Type B pancreatic cell (in vitro differentiated cells): Measurements from ENCODE around the gene FAM168A. TPM values are rescaled to one million over a fixed set of nuclear protein-coding genes. Genes with fewer than 3 reads are reported as not detected.

Experiments used
- DNase-seq: peaks from one replicate; pipeline ENCODE4 v3.0.0; 2021; ENCODE audit warnings: mixed read lengths; ENCODE audit not compliant: unreplicated experiment; ENCODE audit errors: extremely low spot score
- H3K27ac Mint-ChIP-seq: 2 replicates; pipeline ENCODE4 v1.8.0; 2021; ENCODE audit warnings: mild to moderate bottlenecking, mixed read lengths
- H3K27me3 Mint-ChIP-seq: 2 replicates; pipeline ENCODE4 v1.8.0; 2021; ENCODE audit warnings: mixed read lengths
- H3K36me3 Mint-ChIP-seq: 2 replicates; pipeline ENCODE4 v1.8.0; 2021; ENCODE audit warnings: mixed read lengths
- H3K4me1 Mint-ChIP-seq: one replicate; pipeline ENCODE4 v1.8.0; 2021; ENCODE audit warnings: mixed read lengths; ENCODE audit not compliant: unreplicated experiment
- H3K4me3 Mint-ChIP-seq: 2 replicates; pipeline ENCODE4 v1.8.0; 2021; ENCODE audit warnings: mild to moderate bottlenecking, mixed read lengths
- H3K9me3 Mint-ChIP-seq: 2 replicates; pipeline ENCODE4 v1.8.0; 2021; ENCODE audit warnings: mixed read lengths
- total RNA-seq: library from RNA; stranded (reverse); gene quantifications from 2 replicates; pipeline ENCODE4 v1.2.1, GENCODE V29; 2021; ENCODE audit warnings: low replicate concordance
- TF ChIP-seq, protein P1 (sequence below): fragments of 200-600 bp; sonication (generic); conservative IDR thresholded peaks from 2 replicates; pipeline ENCODE4 v1.5.0; 2021; ENCODE audit warnings: antibody characterized with exemption, mild to moderate bottlenecking

The FAM168A gene
- total RNA-seq, 1 donor from 2014 or later: 39.6 TPM

DNA sequence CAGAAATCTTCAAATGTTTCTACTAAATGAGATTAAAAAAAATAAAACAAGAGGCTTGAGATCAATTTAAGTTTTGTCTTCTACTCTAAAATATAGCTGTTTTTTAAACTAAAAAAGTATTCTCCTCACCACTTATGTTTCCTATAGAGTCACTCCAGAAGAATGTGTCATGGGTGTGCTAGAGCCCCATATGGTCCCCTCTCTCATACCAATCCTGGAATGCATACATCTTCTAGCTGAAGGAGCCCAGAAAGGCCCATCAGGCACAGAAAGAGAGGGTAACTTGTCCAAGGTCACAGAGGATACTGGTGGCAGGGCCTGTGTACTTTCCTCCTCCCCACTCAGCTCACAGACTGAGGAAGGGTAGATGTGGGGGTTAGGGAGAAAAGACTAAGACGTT is 187.3 kb downstream of the FAM168A start:
- Mint-ChIP-seq H3K4me3 (no peak overlapping the region), H3K27ac (no peak overlapping the region), H3K9me3 (no peaks in the 10 kb centered on the region), H3K36me3 (peaks cover 19% of the 10 kb centered on the region), H3K4me1 (peaks cover 5% of the 10 kb centered on the region), H3K27me3 (no peaks in the 10 kb centered on the region)
- DNase-seq: no peak
- TF ChIP-seq, protein P1, sequence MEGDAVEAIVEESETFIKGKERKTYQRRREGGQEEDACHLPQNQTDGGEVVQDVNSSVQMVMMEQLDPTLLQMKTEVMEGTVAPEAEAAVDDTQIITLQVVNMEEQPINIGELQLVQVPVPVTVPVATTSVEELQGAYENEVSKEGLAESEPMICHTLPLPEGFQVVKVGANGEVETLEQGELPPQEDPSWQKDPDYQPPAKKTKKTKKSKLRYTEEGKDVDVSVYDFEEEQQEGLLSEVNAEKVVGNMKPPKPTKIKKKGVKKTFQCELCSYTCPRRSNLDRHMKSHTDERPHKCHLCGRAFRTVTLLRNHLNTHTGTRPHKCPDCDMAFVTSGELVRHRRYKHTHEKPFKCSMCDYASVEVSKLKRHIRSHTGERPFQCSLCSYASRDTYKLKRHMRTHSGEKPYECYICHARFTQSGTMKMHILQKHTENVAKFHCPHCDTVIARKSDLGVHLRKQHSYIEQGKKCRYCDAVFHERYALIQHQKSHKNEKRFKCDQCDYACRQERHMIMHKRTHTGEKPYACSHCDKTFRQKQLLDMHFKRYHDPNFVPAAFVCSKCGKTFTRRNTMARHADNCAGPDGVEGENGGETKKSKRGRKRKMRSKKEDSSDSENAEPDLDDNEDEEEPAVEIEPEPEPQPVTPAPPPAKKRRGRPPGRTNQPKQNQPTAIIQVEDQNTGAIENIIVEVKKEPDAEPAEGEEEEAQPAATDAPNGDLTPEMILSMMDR: no peak

DNA sequence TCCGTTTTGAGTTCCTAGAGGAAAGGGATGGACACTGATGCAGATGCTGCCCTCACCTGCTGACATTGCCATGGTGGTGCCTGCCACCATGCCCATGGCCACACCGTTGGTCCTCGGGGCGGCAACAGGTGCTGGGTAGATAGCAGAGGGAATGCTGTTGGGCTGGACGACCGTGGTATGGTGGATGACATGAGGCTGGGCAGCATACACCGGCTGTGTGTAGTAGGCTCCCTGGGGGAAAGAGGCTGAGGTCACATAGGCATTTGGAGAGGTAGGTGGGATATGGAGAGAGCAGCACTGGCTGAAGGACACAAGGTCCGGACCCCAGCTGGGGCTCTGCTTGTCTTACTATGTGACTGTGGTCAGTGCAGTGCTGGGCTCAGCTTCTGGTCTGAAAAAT is 188.5 kb downstream of the FAM168A start:
- H3K27me3 Mint-ChIP-seq: no peaks in the 10 kb centered on the region
- no peak overlapping the region for H3K4me3 Mint-ChIP-seq
- H3K36me3 Mint-ChIP-seq: peaks cover 19% of the 10 kb centered on the region
- H3K27ac Mint-ChIP-seq: no peak overlapping the region
- no peaks in the 10 kb centered on the region for H3K9me3 Mint-ChIP-seq
- no peaks in the 10 kb centered on the region for H3K4me1 Mint-ChIP-seq
- TF ChIP-seq, protein P1: no peak
- DNase-seq: no peak

DNA sequence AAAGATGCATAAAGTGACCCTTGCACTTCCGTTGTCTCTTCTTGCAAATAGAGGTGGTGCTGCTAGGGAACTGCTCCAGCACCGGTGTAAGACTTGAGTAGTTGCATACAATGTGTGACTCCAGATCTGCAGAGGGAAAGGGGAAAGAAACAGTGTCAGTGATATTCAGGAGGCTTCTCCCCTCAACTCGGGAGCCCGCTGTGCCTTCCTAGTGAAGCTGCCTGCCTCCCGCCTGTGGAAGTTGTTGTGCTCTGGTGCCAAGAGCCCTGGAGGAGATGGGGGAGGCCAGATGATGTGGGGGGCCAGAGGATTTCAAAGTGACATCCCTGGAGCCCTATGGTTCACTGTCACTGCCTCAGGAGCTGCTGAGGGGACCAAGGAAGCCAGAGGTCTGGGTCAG is 191.3 kb downstream of the FAM168A start:
- Mint-ChIP-seq H3K4me1 (peaks cover 5% of the 10 kb centered on the region), H3K36me3 (peaks cover 19% of the 10 kb centered on the region), H3K4me3 (no peak overlapping the region), H3K27ac (no peak overlapping the region), H3K27me3 (no peaks in the 10 kb centered on the region), H3K9me3 (no peaks in the 10 kb centered on the region)
- DNase-seq: no peak
- TF ChIP-seq, protein P1: no peak

DNA sequence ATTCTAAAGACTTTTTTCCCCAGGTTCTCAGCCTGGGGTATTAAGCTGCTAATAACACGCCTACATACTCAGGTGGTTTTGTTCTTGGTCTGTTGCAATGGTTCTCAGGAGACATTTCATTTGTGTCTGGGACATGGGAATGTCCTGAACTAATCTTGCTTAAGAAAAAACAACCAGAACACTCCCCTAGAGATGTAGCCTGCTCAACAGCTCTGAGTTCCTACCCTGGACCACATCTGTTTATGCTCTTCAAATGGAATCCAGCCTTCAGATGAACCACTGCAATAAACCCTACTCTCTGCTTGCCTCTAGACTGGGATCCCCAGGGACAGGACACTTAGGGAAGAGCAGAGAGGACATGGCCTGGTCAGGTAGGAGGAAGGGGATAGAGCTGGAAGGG is 191.8 kb downstream of the FAM168A start:
- H3K36me3 Mint-ChIP-seq: peaks cover 19% of the 10 kb centered on the region
- peaks cover 5% of the 10 kb centered on the region for H3K4me1 Mint-ChIP-seq
- H3K9me3 Mint-ChIP-seq: no peaks in the 10 kb centered on the region
- no peak overlapping the region for H3K27ac Mint-ChIP-seq
- no peak overlapping the region for H3K4me3 Mint-ChIP-seq
- H3K27me3 Mint-ChIP-seq: no peaks in the 10 kb centered on the region
- DNase-seq: no peak
- TF ChIP-seq, protein P1: no peak

DNA sequence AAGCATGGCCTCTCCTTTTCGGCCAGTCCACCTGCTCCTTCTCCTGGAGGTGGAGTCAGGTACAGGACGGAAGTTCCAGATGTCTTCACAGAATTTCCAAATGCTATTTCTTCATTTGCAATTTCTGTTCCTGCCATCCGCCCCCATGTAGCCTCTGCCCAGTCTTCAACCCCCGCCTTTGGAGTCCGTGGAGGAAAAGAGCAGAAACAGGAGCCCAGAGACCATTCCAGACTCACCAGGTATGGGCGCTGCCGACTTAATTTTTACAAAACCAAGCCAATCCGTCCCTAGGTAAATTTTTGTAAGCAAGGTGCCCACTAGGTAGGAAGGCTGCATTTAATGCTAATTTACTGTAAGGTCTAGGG is 192.8 kb downstream of the FAM168A start:
- no peaks in the 10 kb centered on the region for H3K9me3 Mint-ChIP-seq
- no peak overlapping the region for H3K27ac Mint-ChIP-seq
- no peaks in the 10 kb centered on the region for H3K27me3 Mint-ChIP-seq
- peaks cover 5% of the 10 kb centered on the region for H3K4me1 Mint-ChIP-seq
- DNase-seq: no peak
- peaks cover 19% of the 10 kb centered on the region for H3K36me3 Mint-ChIP-seq
- TF ChIP-seq, protein P1: no peak
- H3K4me3 Mint-ChIP-seq: no peak overlapping the region

DNA sequence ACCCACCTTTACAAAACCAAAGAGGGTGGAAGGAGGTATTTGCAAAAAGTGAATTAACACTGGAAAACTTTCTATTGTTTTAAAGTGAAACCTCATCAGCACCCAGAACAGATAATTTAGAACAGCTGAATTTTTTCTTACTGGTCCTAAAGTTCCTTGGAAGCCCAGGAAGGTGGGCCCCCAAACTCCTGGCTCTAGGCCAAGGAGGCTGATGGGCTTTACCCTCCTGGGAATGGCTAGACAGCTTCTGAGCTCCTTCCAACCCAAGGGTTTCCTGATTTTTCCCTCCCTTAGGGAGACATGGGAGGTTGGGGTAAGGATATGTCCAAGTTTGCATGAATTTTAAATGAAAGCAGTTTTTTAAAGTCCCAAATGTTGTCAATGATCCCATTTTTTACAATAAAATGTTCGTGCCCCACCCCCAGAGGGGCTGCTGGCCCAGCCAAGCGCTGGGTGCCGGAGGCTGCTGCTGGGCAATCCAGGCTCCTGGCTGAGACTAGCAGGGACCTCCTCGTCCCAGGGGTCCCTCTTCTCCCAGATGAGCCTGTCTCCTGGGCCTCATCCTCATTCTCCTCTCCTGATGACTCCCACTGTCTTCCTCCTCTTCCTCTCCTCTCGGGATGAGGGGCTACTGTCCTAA is 193.3 kb downstream of the FAM168A start:
- TF ChIP-seq, protein P1: no peak
- Mint-ChIP-seq H3K36me3 (peaks cover 19% of the 10 kb centered on the region), H3K4me3 (no peak overlapping the region), H3K4me1 (peaks cover 5% of the 10 kb centered on the region), H3K27me3 (no peaks in the 10 kb centered on the region), H3K27ac (no peak overlapping the region), H3K9me3 (no peaks in the 10 kb centered on the region)
- DNase-seq: no peak
